ENCODE measurements around the gene PLCB4. TPM values are rescaled to one million over a fixed set of nuclear protein-coding genes. Genes with fewer than 3 reads are reported as not detected.

PLCB4 gene
- total RNA-seq, 1 donor from 2014 or later = 38.0 TPM

- Histone ChIP-seq H3K36me3 (no peaks in the 10 kb centered on the region), H3K4me1 (no peaks in the 10 kb centered on the region), H3K27ac (no peak overlapping the region), H3K4me3 (no peak overlapping the region), H3K9me3 (peaks cover 10 to 11% of the 10 kb centered on the region in 2 donors), H3K27me3 (no peaks in the 10 kb centered on the region)
- intact Hi-C loops (cut with DNase I) = no loop called here
- TF ChIP-seq CTCF (IDR thresholded peaks at IDR 0.05) = no peak
- DNase-seq (ENCODE audit: low spot score in 2 of 2) = no peak
These were observed 65.5 kb downstream of the PLCB4 start for GRCh38 chr20:9134346-9134745.

- Histone ChIP-seq H3K9me3 (peaks cover 10 to 11% of the 10 kb centered on the region in 2 donors), H3K36me3 (no peaks in the 10 kb centered on the region), H3K27me3 (no peaks in the 10 kb centered on the region), H3K27ac (no peak overlapping the region), H3K4me1 (no peaks in the 10 kb centered on the region), H3K4me3 (no peak overlapping the region)
- no peak for TF ChIP-seq CTCF (IDR thresholded peaks at IDR 0.05)
- intact Hi-C loops (cut with DNase I) = no loop called here
- DNase-seq (ENCODE audit: low spot score in 2 of 2) = no peak
These were observed 67.2 kb downstream of the PLCB4 start for GRCh38 chr20:9136114-9136513.

DNA sequence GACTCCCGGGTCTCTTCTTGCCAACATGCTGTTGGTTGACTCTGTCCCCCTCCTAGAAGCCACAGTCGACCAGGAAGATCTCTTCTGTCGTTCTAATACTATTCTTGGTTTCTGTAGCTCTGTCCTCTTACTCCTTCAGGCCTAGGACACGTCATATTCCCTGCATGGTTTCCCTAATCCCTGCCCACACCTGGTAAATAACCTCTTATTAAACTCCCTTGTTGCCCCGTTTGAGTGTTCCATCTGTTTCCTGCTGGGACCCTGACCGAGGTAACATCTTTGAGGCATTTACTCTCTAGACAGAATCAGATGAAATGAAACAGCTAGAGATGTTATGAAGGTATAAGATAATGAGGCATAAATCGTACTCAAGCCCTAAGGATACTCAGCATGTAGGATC, 68.1 kb downstream of the PLCB4 start:
- no peaks in the 10 kb centered on the region for H3K36me3 ChIP-seq
- H3K4me1 ChIP-seq = no peaks in the 10 kb centered on the region
- TF ChIP-seq CTCF (IDR thresholded peaks at IDR 0.05) = no peak
- no peak overlapping the region for H3K27ac ChIP-seq
- DNase-seq (ENCODE audit: low spot score in 2 of 2) = no peak
- no peak overlapping the region for H3K4me3 ChIP-seq
- peaks cover 1 to 9% of the 10 kb centered on the region in 2 donors for H3K9me3 ChIP-seq
- intact Hi-C loops (cut with DNase I) = no loop called here
- no peaks in the 10 kb centered on the region for H3K27me3 ChIP-seq

GRCh38 chr20:9139106-9139833, 70.4 kb downstream of the PLCB4 start:
- DNase-seq (ENCODE audit: low spot score in 2 of 2) = no peak
- TF ChIP-seq CTCF (IDR thresholded peaks at IDR 0.05) = no peak
- Histone ChIP-seq H3K27me3 (no peaks in the 10 kb centered on the region), H3K27ac (no peak overlapping the region), H3K9me3 (no peaks in the 10 kb centered on the region), H3K36me3 (no peaks in the 10 kb centered on the region), H3K4me1 (no peaks in the 10 kb centered on the region), H3K4me3 (no peak overlapping the region)
- intact Hi-C loops (cut with DNase I) = no loop called here

GRCh38 chr20:9140162-9140760, 71.4 kb downstream of the PLCB4 start:
- Histone ChIP-seq H3K27ac (no peak overlapping the region), H3K36me3 (no peaks in the 10 kb centered on the region), H3K9me3 (no peaks in the 10 kb centered on the region), H3K4me1 (no peaks in the 10 kb centered on the region), H3K4me3 (no peak overlapping the region), H3K27me3 (no peaks in the 10 kb centered on the region)
- intact Hi-C loops (cut with DNase I) = no loop called here
- no peak for DNase-seq (ENCODE audit: low spot score in 2 of 2)
- no peak for TF ChIP-seq CTCF (IDR thresholded peaks at IDR 0.05)
